Activated CD4-positive, alpha-beta T cell treated with anti-CD3 and anti-CD28 coated beads for 36 hours (primary cell): ENCODE data around the gene CD48. TPM values are rescaled to one million over a fixed set of nuclear protein-coding genes. Genes with fewer than 3 reads are reported as not detected.

Experiments used
- ATAC-seq: fragments of 200-7000 bp; cut with Tn5 transposase; one replicate; pipeline ENCODE4 v1.10.0; 2021; ENCODE audit warnings: mild to moderate bottlenecking, moderate library complexity
- CTCF ChIA-PET: fragments of 350-600 bp; sonication (Branson Sonifier 250); formaldehyde crosslinking; loops from one replicate; lab custom pipeline; 2021; ENCODE audit warnings: antibody characterized with exemption; lab: Charles Lee
- POLR2A ChIA-PET: fragments of 350-600 bp; sonication (Branson Sonifier 250); formaldehyde crosslinking; loops from one replicate; lab custom pipeline; 2021; ENCODE audit warnings: antibody characterized with exemption, inconsistent platforms; lab: Charles Lee
- DNase-seq: peaks from one replicate; pipeline ENCODE4 v3.0.0-alpha.2; 2020
- H3K27ac Mint-ChIP-seq: one replicate; pipeline ENCODE4 v1.8.0; 2021; ENCODE audit warnings: mixed read lengths
- H3K27me3 Mint-ChIP-seq: one replicate; pipeline ENCODE4 v1.8.0; 2021; ENCODE audit warnings: mixed read lengths
- H3K36me3 Mint-ChIP-seq: one replicate; pipeline ENCODE4 v1.8.0; 2021; ENCODE audit warnings: low read depth, mixed read lengths
- H3K4me1 Mint-ChIP-seq: one replicate; pipeline ENCODE4 v1.8.0; 2021; ENCODE audit warnings: mixed read lengths
- H3K4me3 Mint-ChIP-seq: one replicate; pipeline ENCODE4 v1.8.0; 2021; ENCODE audit warnings: mild to moderate bottlenecking, moderate library complexity, mixed read lengths
- H3K9me3 Mint-ChIP-seq: one replicate; pipeline ENCODE4 v1.8.0; 2021; ENCODE audit warnings: low read depth, mixed read lengths
- intact Hi-C, 2 experiments: fragments of 100-400 bp; cut with DNase I in 1 of 2; cut with micrococcal nuclease in 1 of 2; formaldehyde crosslinking; loops; one replicate each; pipeline versions ENCODE4 v1.14.2 to v1.15.1; 2022 to 2024; cut with DNase I, micrococcal nuclease
- total RNA-seq, 2 experiments: library from RNA; stranded (reverse); gene quantifications; one replicate each; pipeline ENCODE4 v1.2.3, GENCODE V29; 2021

The CD48 gene
- total RNA-seq, 2 experiments from 2014 or later: 180 to 217 TPM

GRCh38 chr1:160726498-160727315 lies 15.1 kb upstream of the CD48 start:
- peaks cover 4% of the 10 kb centered on the region for H3K36me3 Mint-ChIP-seq
- CTCF ChIA-PET: interaction anchor here (0.7 to 8.5 kb wide), 37 partner anchors 10 to 231 kb away, joined by 3 to 176 read pairs (median 6); partner anchors contain the start of genes CD48, ITLN1, ITLN2 and LY9
- no peak overlapping the region for H3K27ac Mint-ChIP-seq
- intact Hi-C loops: loop anchor here (1.0 to 5.0 kb wide), 10 partner anchors 14 to 266 kb away; partner anchors contain the start of gene ITLN1 (in 1 of the 2)
- H3K27me3 Mint-ChIP-seq: no peaks in the 10 kb centered on the region
- peak; percentile 77 for DNase-seq
- POLR2A ChIA-PET: no interaction called here
- peak; percentile 72 for ATAC-seq
- peaks cover 3% of the 10 kb centered on the region for H3K9me3 Mint-ChIP-seq
- no peak overlapping the region for H3K4me3 Mint-ChIP-seq
- H3K4me1 Mint-ChIP-seq: peaks cover 28% of the 10 kb centered on the region

GRCh38 chr1:160726114-160726497 lies 14.5 kb upstream of the CD48 start:
- H3K4me1 Mint-ChIP-seq: peaks cover 25% of the 10 kb centered on the region
- CTCF ChIA-PET: interaction anchor here (0.7 to 8.5 kb wide), 24 partner anchors 12 to 227 kb away, joined by 3 to 176 read pairs (median 12); partner anchors contain the start of genes CD48, ITLN1, ITLN2 and SLAMF1
- H3K27ac Mint-ChIP-seq: no peak overlapping the region
- intact Hi-C loops: loop anchor here (1.0 to 5.0 kb wide), 8 partner anchors 13 to 266 kb away; partner anchors contain the start of gene ITLN1 (in 1 of the 2)
- no peaks in the 10 kb centered on the region for H3K36me3 Mint-ChIP-seq
- no peak overlapping the region for H3K4me3 Mint-ChIP-seq
- no peaks in the 10 kb centered on the region for H3K27me3 Mint-ChIP-seq
- H3K9me3 Mint-ChIP-seq: no peaks in the 10 kb centered on the region
- POLR2A ChIA-PET: no interaction called here
- ATAC-seq (no peak), DNase-seq (no peak)

DNA sequence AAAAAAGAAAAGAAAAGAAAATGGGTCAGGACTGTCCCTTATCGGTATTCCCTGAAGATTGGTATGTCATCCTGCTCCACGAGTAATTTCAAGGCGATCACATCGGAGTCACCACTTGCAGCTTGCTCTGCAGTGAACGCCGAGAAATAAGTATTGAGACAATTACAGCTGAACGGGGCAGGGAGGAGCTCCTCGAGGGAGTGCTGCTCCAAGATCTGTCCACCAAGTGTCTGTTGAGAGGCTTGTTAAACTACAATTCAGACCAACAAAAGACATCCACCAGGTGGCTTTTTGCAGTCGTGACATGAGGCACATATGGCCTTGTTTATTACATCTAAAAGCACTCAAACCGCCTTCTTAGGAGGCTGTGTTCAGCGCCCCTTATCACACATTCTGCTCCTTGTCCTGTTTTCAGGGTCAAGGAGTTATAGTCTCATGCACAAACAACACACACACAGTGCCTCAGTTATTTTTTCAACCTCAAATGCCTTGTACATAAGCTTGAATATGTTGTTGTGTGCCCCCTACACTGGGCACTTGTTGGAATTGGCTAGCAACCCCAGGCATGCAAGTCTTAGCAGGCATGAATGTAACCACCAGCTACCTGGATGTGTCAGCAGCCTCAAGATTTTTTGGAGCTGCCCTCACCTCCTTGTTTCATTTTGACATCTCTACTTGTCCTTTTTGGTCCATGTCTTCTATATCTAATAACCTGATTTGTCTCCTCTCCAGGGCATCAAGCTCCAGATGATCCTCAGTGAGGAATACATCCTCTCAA lies 13.0 kb upstream of the CD48 start:
- intact Hi-C loops: loop anchor here in 1 of 2 experiments (5.0 kb wide), 3 partner anchors 153 to 268 kb away; no protein-coding TSS in a partner anchor
- Mint-ChIP-seq H3K9me3 (no peaks in the 10 kb centered on the region), H3K4me3 (no peak overlapping the region), H3K27ac (no peak overlapping the region), H3K4me1 (peaks cover 35% of the 10 kb centered on the region), H3K36me3 (no peaks in the 10 kb centered on the region), H3K27me3 (no peaks in the 10 kb centered on the region)
- ChIA-PET POLR2A (interaction anchor here (0.6 kb wide), 1 partner anchor 110 kb away, joined by 3 read pairs; no protein-coding TSS in a partner anchor), CTCF (interaction anchor here (0.5 to 8.5 kb wide), 20 partner anchors 8 to 279 kb away, joined by 3 to 176 read pairs (median 11); partner anchors contain the start of genes CD48, ITLN1, ITLN2 and LY9)
- peak; percentile 42 for ATAC-seq
- DNase-seq: peak; percentile 47

GRCh38 chr1:160723332-160723731 lies 11.7 kb upstream of the CD48 start:
- Mint-ChIP-seq H3K4me1 (peaks cover 35% of the 10 kb centered on the region), H3K9me3 (no peaks in the 10 kb centered on the region), H3K27ac (no peak overlapping the region), H3K36me3 (no peaks in the 10 kb centered on the region), H3K4me3 (no peak overlapping the region), H3K27me3 (no peaks in the 10 kb centered on the region)
- no peak for ATAC-seq
- intact Hi-C loops: loop anchor here in 1 of 2 experiments (2.0 to 5.0 kb wide), 2 partner anchors 43 to 239 kb away; no protein-coding TSS in a partner anchor
- ChIA-PET POLR2A (no interaction called here), CTCF (interaction anchor here (0.6 to 8.5 kb wide), 17 partner anchors 9 to 230 kb away, joined by 3 to 176 read pairs (median 8); partner anchors contain the start of genes CD48, ITLN1, ITLN2 and LY9)
- no peak for DNase-seq

- Mint-ChIP-seq H3K36me3 (no peaks in the 10 kb centered on the region), H3K4me1 (peaks cover 40% of the 10 kb centered on the region), H3K27ac (no peak overlapping the region), H3K4me3 (no peak overlapping the region), H3K9me3 (no peaks in the 10 kb centered on the region), H3K27me3 (no peaks in the 10 kb centered on the region)
- no peak for DNase-seq
- peak; percentile 20 for ATAC-seq
- ChIA-PET POLR2A (no interaction called here), CTCF (interaction anchor here (0.6 to 8.5 kb wide), 15 partner anchors 9 to 230 kb away, joined by 3 to 176 read pairs (median 26); partner anchors contain the start of genes CD48, ITLN1, ITLN2 and LY9)
- intact Hi-C loops: loop anchor here in 1 of 2 experiments (2.0 to 5.0 kb wide), 2 partner anchors 42 to 240 kb away; no protein-coding TSS in a partner anchor
These were observed 11.1 kb upstream of the CD48 start for GRCh38 chr1:160722726-160723125.

DNA sequence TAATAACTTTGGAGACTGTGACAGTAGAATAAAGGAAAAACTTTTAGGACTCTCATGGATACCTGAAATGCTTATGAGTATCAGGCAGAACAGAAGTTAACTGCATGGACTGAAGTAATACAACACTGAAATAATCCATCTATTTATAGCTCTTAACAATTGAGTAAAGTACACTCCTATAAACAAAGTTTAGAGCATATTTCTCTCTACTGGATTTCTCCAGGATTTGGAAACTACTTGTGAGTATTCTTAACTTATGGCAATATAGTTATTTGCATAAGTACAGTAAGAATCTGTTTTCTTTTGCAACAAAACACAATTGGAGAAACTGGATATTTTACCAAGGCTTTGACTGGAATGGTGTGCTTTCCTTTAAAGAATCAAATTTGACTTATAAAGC lies 9.9 kb upstream of the CD48 start:
- CTCF ChIA-PET: interaction anchor here (0.7 to 8.5 kb wide), 7 partner anchors 13 to 116 kb away, joined by 3 to 176 read pairs (median 4); no protein-coding TSS in a partner anchor
- Mint-ChIP-seq H3K36me3 (no peaks in the 10 kb centered on the region), H3K27ac (no peak overlapping the region), H3K27me3 (no peaks in the 10 kb centered on the region), H3K4me1 (peaks cover 53% of the 10 kb centered on the region), H3K4me3 (no peak overlapping the region), H3K9me3 (no peaks in the 10 kb centered on the region)
- DNase-seq: no peak
- POLR2A ChIA-PET: no interaction called here
- no peak for ATAC-seq
- intact Hi-C loops: loop anchor here in 1 of 2 experiments (5.0 kb wide), 1 partner anchor 241 kb away; no protein-coding TSS in a partner anchor

DNA sequence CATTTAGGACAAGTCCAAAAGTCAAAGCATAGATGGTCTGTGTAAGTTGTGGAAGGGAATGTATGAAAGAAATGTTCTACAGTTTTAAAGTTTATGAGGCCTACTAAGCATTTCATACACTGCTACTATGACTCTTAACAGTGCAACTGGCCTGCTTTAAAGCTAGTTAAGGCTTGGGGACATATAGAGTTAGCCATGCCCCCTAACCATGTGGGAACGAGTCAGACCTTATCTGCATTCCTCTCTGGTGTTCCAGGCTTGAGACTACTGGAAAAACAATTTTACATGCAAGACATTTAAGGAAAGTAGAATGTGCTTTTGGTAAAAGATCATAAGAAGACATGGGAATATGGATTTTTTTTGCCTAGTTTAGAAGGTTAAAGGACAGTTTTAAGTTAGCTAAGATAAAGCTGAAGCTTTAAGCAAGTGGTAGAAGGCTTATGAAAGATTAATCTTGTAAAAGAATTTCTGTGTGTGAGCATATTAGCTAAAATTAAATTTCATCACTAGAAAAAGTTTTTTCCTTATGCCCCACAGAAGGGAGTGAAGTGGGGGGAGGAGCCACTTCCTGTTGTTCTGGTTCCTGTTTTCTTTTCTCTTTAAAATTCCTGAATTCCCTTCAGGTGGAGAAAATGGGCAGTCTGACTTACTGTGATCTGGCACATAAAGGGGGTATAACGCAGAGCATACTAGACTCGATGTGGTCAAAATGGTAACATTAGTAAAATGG lies 8.9 kb upstream of the CD48 start:
- intact Hi-C loops: loop anchor here in 1 of 2 experiments (5.0 kb wide), 1 partner anchor 242 kb away; no protein-coding TSS in a partner anchor
- H3K27me3 Mint-ChIP-seq: no peaks in the 10 kb centered on the region
- H3K4me1 Mint-ChIP-seq: peaks cover 55% of the 10 kb centered on the region
- ChIA-PET CTCF (interaction anchor here (0.5 to 1.9 kb wide), 6 partner anchors 36 to 115 kb away, joined by 3 to 11 read pairs (median 3); no protein-coding TSS in a partner anchor), POLR2A (no interaction called here)
- ATAC-seq: no peak
- no peak for DNase-seq
- H3K9me3 Mint-ChIP-seq: no peaks in the 10 kb centered on the region
- no peak overlapping the region for H3K4me3 Mint-ChIP-seq
- no peaks in the 10 kb centered on the region for H3K36me3 Mint-ChIP-seq
- H3K27ac Mint-ChIP-seq: no peak overlapping the region

DNA sequence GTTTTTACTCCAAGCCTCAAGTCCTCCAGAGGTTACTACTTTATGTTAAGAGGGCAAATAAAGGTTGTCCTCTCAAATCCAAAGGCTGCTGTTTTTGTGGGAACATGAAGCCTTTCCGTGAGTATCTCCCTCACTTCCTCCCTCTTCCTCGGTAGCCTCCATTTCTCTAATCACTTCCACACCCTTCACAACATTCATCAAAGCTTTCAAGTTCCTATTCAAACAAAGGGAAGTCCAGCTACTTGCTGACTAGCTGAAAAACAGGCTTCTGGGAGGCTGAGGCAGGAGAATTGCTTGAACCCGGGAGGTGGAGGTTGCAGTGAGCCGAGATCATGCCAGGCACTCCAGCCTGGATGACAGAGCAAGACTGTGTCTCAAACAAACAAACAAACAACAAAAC lies 6.6 kb upstream of the CD48 start:
- no peaks in the 10 kb centered on the region for H3K27me3 Mint-ChIP-seq
- POLR2A ChIA-PET: no interaction called here
- intact Hi-C loops: no loop called here
- no peaks in the 10 kb centered on the region for H3K9me3 Mint-ChIP-seq
- H3K4me1 Mint-ChIP-seq: peaks cover 60% of the 10 kb centered on the region
- DNase-seq (no peak), ATAC-seq (no peak)
- no peaks in the 10 kb centered on the region for H3K36me3 Mint-ChIP-seq
- no peak overlapping the region for H3K27ac Mint-ChIP-seq
- no peak overlapping the region for H3K4me3 Mint-ChIP-seq
- CTCF ChIA-PET: interaction anchor here (0.9 to 1.0 kb wide), 3 partner anchors 37 to 62 kb away, joined by 3 to 5 read pairs (median 4); no protein-coding TSS in a partner anchor

DNA sequence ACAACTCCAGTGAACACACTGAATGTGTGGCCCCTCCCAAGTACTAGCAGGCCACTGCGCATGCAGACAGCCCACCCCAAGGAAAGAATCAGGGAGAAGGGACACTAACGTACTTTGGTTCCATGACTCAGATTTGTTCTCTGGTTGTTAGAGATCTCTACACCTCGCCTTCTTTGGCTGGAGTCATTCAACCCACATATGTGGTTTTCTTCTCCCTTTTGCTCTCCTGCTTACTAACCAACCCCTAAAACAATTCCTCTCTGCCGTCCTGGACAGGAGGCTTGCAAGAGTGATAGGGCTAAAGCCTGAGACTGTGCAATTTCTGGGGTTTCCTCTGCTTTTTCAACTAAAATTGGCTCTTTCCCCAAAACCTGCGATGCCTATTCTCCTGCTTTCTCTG lies 5.7 kb upstream of the CD48 start:
- ChIA-PET POLR2A (no interaction called here), CTCF (interaction anchor here (0.9 kb wide), 1 partner anchor 63 kb away, joined by 5 read pairs; no protein-coding TSS in a partner anchor)
- Mint-ChIP-seq H3K4me3 (no peak overlapping the region), H3K27ac (peak overlapping the region; percentile 17), H3K9me3 (no peaks in the 10 kb centered on the region), H3K36me3 (no peaks in the 10 kb centered on the region), H3K27me3 (no peaks in the 10 kb centered on the region), H3K4me1 (peaks cover 60% of the 10 kb centered on the region)
- ATAC-seq (peak; percentile 21), DNase-seq (no peak)
- intact Hi-C loops: no loop called here

GRCh38 chr1:160716013-160716412 lies 4.4 kb upstream of the CD48 start:
- DNase-seq: no peak
- CTCF ChIA-PET: interaction anchor here (0.6 to 6.7 kb wide), 15 partner anchors 9 to 315 kb away, joined by 3 to 103 read pairs (median 4); no protein-coding TSS in a partner anchor
- intact Hi-C loops: no loop called here
- Mint-ChIP-seq H3K27me3 (no peaks in the 10 kb centered on the region), H3K4me3 (no peak overlapping the region), H3K27ac (no peak overlapping the region), H3K4me1 (peaks cover 60% of the 10 kb centered on the region), H3K9me3 (no peaks in the 10 kb centered on the region), H3K36me3 (no peaks in the 10 kb centered on the region)
- ATAC-seq: no peak
- POLR2A ChIA-PET: no interaction called here
